ENCODE data around the gene IL16. TPM values are rescaled to one million over a fixed set of nuclear protein-coding genes. Genes with fewer than 3 reads are reported as not detected.
A peak's percentile ranks its signal among the peaks of the same experiment; 100 is the strongest.

Gene IL16
- total and polyA plus RNA-seq, 9 of the 15 experiments (the other 6 are each of a cell fraction or from before 2014, with no cell fraction given) = 1.4 to 18.8 (median 10.6) TPM

DNA sequence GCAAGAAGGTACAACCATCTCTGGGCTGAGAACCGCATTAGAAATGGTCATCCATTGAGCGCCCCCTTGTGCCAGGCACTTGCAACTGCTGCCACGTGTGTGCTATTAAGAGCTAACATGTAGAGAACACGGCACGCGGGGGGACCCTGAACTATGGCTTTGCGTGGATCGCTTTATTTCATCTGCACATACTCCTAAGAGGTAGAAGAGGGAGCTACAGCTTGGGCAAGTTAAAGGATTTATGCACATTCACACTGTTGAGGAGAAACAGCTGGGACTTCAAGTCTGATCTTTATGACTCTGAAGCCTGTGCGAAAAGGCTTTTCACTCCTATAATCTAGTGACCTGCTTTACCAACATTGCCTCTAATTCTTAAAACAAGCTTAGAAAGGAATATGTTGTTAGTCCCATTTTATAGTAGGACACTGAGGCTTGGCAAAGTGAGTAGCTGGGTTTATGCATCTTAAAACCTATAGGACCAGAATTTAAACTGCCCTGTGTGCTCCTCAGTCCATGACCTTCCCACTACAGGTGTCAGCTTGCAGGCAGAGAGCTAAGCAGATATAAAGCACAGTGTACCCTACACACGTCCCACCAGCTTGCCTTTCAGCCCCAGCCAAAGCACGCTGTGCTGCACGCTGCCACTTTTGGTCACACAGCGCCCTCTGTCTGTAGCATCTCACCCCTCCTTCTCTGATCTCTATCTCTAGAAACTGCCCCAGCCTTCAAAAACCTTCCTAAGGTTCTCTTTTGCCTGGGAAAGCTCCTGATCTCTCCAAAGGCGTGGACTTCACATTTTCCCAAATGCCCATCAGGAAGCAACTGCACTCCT is 69.5 kb downstream of the IL16 start (continued):
- peak; percentile 92 to 95 for TF ChIP-seq RAD21 (CRISPR knock-in tag; conservative IDR thresholded peaks at IDR 0.05 in 1 of 2, IDR thresholded peaks at IDR 0.05 in 1 of 2)
- no peak for TF ChIP-seq BMI1 (IDR thresholded peaks at IDR 0.05; ENCODE audit: low read length)
- no peak for TF ChIP-seq NCOA2 (IDR thresholded peaks at IDR 0.05; ENCODE audit: partially characterized antibody in 2 of 2)
- TF ChIP-seq, protein P1, sequence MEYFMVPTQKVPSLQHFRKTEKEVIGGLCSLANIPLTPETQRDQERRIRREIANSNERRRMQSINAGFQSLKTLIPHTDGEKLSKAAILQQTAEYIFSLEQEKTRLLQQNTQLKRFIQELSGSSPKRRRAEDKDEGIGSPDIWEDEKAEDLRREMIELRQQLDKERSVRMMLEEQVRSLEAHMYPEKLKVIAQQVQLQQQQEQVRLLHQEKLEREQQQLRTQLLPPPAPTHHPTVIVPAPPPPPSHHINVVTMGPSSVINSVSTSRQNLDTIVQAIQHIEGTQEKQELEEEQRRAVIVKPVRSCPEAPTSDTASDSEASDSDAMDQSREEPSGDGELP (CRISPR knock-in tag; IDR thresholded peaks at IDR 0.05; ENCODE audit: borderline replicate concordance) = peak; percentile 39; the same call in 1 of the 2 replicates
- TF ChIP-seq, protein P2, sequence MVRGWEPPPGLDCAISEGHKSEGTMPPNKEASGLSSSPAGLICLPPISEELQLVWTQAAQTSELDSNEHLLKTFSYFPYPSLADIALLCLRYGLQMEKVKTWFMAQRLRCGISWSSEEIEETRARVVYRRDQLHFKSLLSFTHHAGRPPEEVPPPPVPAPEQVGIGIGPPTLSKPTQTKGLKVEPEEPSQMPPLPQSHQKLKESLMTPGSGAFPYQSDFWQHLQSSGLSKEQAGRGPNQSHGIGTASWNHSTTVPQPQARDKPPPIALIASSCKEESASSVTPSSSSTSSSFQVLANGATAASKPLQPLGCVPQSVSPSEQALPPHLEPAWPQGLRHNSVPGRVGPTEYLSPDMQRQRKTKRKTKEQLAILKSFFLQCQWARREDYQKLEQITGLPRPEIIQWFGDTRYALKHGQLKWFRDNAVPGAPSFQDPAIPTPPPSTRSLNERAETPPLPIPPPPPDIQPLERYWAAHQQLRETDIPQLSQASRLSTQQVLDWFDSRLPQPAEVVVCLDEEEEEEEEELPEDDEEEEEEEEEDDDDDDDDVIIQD (CRISPR knock-in tag; IDR thresholded peaks at IDR 0.05) = no peak
- no peak for TF ChIP-seq SREBF2 (CRISPR knock-in tag; IDR thresholded peaks at IDR 0.05)
- TF ChIP-seq, protein P3, sequence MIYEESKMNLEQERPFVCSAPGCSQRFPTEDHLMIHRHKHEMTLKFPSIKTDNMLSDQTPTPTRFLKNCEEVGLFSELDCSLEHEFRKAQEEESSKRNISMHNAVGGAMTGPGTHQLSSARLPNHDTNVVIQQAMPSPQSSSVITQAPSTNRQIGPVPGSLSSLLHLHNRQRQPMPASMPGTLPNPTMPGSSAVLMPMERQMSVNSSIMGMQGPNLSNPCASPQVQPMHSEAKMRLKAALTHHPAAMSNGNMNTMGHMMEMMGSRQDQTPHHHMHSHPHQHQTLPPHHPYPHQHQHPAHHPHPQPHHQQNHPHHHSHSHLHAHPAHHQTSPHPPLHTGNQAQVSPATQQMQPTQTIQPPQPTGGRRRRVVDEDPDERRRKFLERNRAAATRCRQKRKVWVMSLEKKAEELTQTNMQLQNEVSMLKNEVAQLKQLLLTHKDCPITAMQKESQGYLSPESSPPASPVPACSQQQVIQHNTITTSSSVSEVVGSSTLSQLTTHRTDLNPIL (CRISPR knock-in tag; IDR thresholded peaks at IDR 0.05) = no peak
- TF ChIP-seq, protein P4, sequence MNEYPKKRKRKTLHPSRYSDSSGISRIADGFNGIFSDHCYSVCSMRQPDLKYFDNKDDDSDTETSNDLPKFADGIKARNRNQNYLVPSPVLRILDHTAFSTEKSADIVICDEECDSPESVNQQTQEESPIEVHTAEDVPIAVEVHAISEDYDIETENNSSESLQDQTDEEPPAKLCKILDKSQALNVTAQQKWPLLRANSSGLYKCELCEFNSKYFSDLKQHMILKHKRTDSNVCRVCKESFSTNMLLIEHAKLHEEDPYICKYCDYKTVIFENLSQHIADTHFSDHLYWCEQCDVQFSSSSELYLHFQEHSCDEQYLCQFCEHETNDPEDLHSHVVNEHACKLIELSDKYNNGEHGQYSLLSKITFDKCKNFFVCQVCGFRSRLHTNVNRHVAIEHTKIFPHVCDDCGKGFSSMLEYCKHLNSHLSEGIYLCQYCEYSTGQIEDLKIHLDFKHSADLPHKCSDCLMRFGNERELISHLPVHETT (CRISPR knock-in tag; conservative IDR thresholded peaks at IDR 0.05 in 1 of 2, IDR thresholded peaks at IDR 0.05 in 1 of 2) = no peak
- TF ChIP-seq ZNF324 (CRISPR knock-in tag; IDR thresholded peaks at IDR 0.05) = no peak
- TF ChIP-seq XRCC5 (IDR thresholded peaks at IDR 0.05; ENCODE audit: low read depth, low read length) = peak; percentile 36
- TF ChIP-seq, protein P5, sequence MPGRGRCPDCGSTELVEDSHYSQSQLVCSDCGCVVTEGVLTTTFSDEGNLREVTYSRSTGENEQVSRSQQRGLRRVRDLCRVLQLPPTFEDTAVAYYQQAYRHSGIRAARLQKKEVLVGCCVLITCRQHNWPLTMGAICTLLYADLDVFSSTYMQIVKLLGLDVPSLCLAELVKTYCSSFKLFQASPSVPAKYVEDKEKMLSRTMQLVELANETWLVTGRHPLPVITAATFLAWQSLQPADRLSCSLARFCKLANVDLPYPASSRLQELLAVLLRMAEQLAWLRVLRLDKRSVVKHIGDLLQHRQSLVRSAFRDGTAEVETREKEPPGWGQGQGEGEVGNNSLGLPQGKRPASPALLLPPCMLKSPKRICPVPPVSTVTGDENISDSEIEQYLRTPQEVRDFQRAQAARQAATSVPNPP (IDR thresholded peaks at IDR 0.05; ENCODE audit: borderline replicate concordance, insufficient read depth, insufficient read length) = no peak
- TF ChIP-seq BRCA1 (IDR thresholded peaks at IDR 0.05) = no peak
- no peak for TF ChIP-seq BRCA1 (CRISPR knock-in tag; IDR thresholded peaks at IDR 0.05)
- TF ChIP-seq JUNB (CRISPR knock-in tag; conservative IDR thresholded peaks at IDR 0.05) = no peak
- peak; percentile 24; the same call in 1 of the 2 replicates for TF ChIP-seq TCF3 (CRISPR knock-in tag; IDR thresholded peaks at IDR 0.05)
